Measurements from ENCODE around the gene RAB42.

- TF ChIP-seq YY1 (IDR thresholded peaks at IDR 0.05; ENCODE audit: low read depth) (no peak), TAF1 (IDR thresholded peaks at IDR 0.05; ENCODE audit: low read depth) (no peak), EGR1 (IDR thresholded peaks at IDR 0.05) (no peak), ZBTB7A (IDR thresholded peaks at IDR 0.05; ENCODE audit: low read depth) (0 out of 2 replicates have a peak, but pooled peaks have one; percentile 19), USF1 (IDR thresholded peaks at IDR 0.05) (no peak), CREB1 (IDR thresholded peaks at IDR 0.05; ENCODE audit: low read depth) (no peak), TCF12 (IDR thresholded peaks at IDR 0.05; ENCODE audit: low read depth) (no peak), CEBPB (IDR thresholded peaks at IDR 0.05) (no peak), RAD21 (IDR thresholded peaks at IDR 0.05; ENCODE audit: low read depth) (no peak), FOXM1 (IDR thresholded peaks at IDR 0.05; ENCODE audit: borderline replicate concordance, low read depth) (no peak)
- TF ChIP-seq, protein P1, sequence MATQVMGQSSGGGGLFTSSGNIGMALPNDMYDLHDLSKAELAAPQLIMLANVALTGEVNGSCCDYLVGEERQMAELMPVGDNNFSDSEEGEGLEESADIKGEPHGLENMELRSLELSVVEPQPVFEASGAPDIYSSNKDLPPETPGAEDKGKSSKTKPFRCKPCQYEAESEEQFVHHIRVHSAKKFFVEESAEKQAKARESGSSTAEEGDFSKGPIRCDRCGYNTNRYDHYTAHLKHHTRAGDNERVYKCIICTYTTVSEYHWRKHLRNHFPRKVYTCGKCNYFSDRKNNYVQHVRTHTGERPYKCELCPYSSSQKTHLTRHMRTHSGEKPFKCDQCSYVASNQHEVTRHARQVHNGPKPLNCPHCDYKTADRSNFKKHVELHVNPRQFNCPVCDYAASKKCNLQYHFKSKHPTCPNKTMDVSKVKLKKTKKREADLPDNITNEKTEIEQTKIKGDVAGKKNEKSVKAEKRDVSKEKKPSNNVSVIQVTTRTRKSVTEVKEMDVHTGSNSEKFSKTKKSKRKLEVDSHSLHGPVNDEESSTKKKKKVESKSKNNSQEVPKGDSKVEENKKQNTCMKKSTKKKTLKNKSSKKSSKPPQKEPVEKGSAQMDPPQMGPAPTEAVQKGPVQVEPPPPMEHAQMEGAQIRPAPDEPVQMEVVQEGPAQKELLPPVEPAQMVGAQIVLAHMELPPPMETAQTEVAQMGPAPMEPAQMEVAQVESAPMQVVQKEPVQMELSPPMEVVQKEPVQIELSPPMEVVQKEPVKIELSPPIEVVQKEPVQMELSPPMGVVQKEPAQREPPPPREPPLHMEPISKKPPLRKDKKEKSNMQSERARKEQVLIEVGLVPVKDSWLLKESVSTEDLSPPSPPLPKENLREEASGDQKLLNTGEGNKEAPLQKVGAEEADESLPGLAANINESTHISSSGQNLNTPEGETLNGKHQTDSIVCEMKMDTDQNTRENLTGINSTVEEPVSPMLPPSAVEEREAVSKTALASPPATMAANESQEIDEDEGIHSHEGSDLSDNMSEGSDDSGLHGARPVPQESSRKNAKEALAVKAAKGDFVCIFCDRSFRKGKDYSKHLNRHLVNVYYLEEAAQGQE (IDR thresholded peaks at IDR 0.05; ENCODE audit: low read depth) = no peak
Measured at GRCh38 chr1:28582248-28582615, 9.8 kb upstream of the RAB42 start.
